PFSK-1 (cell line): ENCODE results near the gene EGFL8.

ENCODE experiments used
- FOXP2 ChIP-seq: optimal IDR thresholded peaks from 2 replicates; pipeline ENCODE3; 2011; ENCODE audit warnings: borderline replicate concordance, control low read depth, inconsistent platforms; ENCODE audit not compliant: insufficient read depth; ENCODE audit errors: extremely low read length, extremely low read depth
- POLR2AphosphoS5 ChIP-seq: IDR thresholded peaks from 2 replicates; pipeline ENCODE4 v1.6.1; 2012; ENCODE audit warnings: low read depth, mild to moderate bottlenecking, control low read depth, low read length, moderate library complexity
- SIN3A ChIP-seq: IDR thresholded peaks from 2 replicates; pipeline ENCODE4 v1.6.1; 2012; ENCODE audit warnings: mild to moderate bottlenecking, low read length, moderate library complexity, borderline replicate concordance; ENCODE audit not compliant: insufficient read depth
- TAF1 ChIP-seq: IDR thresholded peaks from 2 replicates; pipeline ENCODE4 v1.6.1; 2012; ENCODE audit warnings: low read length, control low read depth, borderline replicate concordance; ENCODE audit not compliant: insufficient read depth
- TF ChIP-seq, protein P1 (sequence below), 2 experiments: IDR thresholded peaks; 2 replicates each; pipeline versions ENCODE4 v1.6.1 to v1.8.0; 2011 to 2012; ENCODE audit warnings: low read depth in 2 of 2, low read length in 2 of 2, control low read depth in 1 of 2, inconsistent platforms in 1 of 2, mild to moderate bottlenecking in 1 of 2, moderate library complexity in 1 of 2; ENCODE audit not compliant: insufficient read depth in 1 of 2

The EGFL8 gene

DNA sequence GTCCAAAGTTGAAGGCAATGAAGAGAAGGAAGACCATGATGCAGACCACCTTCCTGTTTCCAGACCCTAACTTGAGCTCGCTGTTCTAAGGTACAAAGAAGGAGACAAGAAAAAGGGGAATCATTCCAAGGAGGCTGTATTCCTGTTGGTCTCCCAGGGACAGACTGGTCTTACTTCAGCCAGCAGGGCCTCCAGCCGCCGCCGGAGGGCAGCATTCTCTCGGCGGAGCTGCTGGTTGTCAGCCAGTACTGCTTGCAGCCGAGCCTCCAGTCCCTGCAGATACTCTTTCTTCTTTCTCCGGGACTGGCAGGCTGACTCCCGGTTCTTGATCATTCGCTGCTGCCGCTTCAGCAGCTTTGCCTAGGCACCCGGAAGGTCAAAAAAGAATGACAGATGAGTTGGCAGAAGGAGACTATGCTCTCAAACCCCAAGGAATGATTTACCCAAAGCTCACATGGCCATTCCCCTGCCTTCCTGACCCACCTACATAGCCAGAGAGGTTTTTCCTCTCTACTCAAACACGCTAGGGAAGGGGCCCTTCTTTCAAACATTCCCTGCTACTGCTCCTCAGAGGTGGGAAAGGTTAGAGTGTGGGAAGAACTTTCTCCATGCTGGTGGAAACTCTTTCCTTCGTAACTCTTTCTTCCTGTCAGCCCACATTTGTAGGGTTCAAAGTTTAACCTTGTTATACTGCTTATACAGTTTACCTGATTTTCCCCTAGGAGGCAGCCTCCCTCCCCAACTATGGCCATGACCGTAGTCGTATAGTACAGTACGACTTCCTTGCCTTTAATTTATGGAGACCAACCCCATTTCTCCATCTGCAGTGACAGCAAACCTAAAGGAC lies 45.4 kb upstream of the EGFL8 start:
- TF ChIP-seq FOXP2 (no peak), TAF1 (no peak), SIN3A (no peak), POLR2AphosphoS5 (no peak)
- TF ChIP-seq, protein P1, sequence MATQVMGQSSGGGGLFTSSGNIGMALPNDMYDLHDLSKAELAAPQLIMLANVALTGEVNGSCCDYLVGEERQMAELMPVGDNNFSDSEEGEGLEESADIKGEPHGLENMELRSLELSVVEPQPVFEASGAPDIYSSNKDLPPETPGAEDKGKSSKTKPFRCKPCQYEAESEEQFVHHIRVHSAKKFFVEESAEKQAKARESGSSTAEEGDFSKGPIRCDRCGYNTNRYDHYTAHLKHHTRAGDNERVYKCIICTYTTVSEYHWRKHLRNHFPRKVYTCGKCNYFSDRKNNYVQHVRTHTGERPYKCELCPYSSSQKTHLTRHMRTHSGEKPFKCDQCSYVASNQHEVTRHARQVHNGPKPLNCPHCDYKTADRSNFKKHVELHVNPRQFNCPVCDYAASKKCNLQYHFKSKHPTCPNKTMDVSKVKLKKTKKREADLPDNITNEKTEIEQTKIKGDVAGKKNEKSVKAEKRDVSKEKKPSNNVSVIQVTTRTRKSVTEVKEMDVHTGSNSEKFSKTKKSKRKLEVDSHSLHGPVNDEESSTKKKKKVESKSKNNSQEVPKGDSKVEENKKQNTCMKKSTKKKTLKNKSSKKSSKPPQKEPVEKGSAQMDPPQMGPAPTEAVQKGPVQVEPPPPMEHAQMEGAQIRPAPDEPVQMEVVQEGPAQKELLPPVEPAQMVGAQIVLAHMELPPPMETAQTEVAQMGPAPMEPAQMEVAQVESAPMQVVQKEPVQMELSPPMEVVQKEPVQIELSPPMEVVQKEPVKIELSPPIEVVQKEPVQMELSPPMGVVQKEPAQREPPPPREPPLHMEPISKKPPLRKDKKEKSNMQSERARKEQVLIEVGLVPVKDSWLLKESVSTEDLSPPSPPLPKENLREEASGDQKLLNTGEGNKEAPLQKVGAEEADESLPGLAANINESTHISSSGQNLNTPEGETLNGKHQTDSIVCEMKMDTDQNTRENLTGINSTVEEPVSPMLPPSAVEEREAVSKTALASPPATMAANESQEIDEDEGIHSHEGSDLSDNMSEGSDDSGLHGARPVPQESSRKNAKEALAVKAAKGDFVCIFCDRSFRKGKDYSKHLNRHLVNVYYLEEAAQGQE (IDR thresholded peaks at IDR 0.05; ENCODE audit: insufficient read depth in 1 of 2, low read depth in 2 of 2, low read length in 2 of 2) = no peak

DNA sequence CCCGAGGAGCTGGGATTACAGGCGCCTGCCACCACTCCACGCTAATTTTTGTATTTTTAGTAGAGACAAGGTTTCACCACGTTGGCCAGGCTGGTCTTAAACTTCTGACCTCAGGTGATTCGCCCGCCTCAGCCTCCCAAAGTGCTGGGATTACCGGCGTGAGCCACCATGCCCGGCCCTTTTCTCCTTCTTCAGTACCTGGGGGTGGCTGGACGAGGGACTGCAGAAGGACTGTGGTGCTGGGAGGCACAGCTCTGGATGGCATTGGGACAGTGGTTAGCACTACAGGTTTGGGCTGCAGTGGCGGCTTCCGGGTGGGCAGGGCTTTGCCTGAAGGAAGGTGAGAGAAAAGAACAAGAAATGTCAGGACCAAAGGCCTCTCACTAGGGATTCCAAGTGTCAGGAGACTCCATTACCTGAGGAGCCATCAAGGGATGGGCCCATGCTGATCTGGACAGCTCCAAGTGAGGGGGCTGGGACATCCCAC lies 43.8 kb upstream of the EGFL8 start:
- TF ChIP-seq SIN3A (no peak), POLR2AphosphoS5 (no peak), TAF1 (no peak)
- TF ChIP-seq, protein P1 (IDR thresholded peaks at IDR 0.05; ENCODE audit: insufficient read depth in 1 of 2, low read depth in 2 of 2, low read length in 2 of 2) = no peak

DNA sequence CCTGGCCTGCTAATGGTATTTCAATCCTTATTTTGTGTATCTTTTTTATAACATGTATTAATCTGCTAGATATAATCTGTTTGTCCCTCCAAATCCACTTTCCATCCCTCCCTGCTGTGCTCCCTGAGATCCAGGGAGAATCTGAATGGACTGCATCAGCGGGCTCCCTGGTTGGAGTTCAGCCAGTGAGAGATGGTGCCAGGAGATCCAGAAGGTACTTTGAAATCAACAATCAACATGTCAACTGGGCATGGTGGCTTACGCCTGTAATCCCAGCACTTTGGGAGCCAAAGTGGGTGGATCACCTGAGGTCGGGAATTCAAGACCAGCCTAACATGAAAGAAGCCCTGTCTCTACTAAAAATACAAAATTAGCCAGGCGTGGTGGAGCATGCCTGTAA lies 40.7 kb upstream of the EGFL8 start:
- TF ChIP-seq FOXP2 (no peak), POLR2AphosphoS5 (no peak), SIN3A (no peak), TAF1 (no peak)
- TF ChIP-seq, protein P1 (IDR thresholded peaks at IDR 0.05; ENCODE audit: insufficient read depth in 1 of 2, low read depth in 2 of 2, low read length in 2 of 2) = no peak

DNA sequence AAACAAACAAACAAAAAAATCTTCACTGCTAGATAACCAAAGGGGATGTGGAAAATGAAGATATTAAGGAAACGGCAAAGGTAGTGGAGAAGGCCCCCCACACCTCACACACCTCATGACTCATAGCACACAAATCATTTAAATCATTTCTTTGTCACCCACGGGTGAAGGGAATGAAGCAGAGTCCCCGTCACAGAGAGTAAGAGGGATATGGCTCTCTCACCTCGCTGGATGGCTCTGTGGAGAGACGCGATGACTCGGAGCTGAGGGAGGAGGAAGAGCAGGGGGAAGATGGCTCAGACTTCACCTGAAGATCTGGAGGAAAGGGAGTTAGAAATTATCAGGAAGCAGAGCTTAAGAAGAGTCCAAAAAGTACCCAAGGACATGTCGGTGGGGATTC lies 37.5 kb upstream of the EGFL8 start:
- TF ChIP-seq TAF1 (no peak), SIN3A (no peak), POLR2AphosphoS5 (no peak)

DNA sequence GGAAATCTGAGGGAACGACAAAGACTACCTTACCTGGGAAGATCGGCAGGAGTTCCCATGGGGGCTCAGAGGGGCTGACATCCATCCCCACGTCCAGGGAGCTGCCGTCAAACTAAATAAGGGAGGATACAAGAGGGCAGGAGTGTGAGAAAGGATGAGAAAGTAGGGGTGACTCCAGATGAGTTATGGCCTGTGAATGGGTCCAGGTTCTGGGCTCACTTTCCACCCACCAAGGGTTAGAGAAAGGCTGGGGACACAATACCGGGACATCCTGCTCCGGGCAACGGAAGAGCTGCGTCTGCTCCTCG lies 37.0 kb upstream of the EGFL8 start:
- TF ChIP-seq FOXP2 = no peak
- no peak for TF ChIP-seq TAF1
- TF ChIP-seq, protein P1 (IDR thresholded peaks at IDR 0.05; ENCODE audit: insufficient read depth in 1 of 2, low read depth in 2 of 2, low read length in 2 of 2) = no peak
- no peak for TF ChIP-seq POLR2AphosphoS5
- no peak for TF ChIP-seq SIN3A
